HepG2 (cell line): ENCODE data around the gene MIDN. TPM values are rescaled to one million over a fixed set of nuclear protein-coding genes. Genes with fewer than 3 reads are reported as not detected.

Source experiments
- BCL6 ChIP-seq: IDR thresholded peaks from 2 replicates; pipeline ENCODE4 v1.6.1; 2016; ENCODE audit warnings: missing genetic modification reagents, missing compliant biosample characterization
- CBX1 ChIP-seq: IDR thresholded peaks from one replicate; pipeline ENCODE4 v1.6.1; 2016; ENCODE audit warnings: antibody characterized with exemption, low read depth
- DNMT3B ChIP-seq: conservative IDR thresholded peaks from 2 replicates; pipeline ENCODE4 v1.6.1; 2016; ENCODE audit warnings: missing biosample characterization, control low read depth
- DPF2 ChIP-seq: sonication (generic); formaldehyde crosslinking; IDR thresholded peaks from 2 replicates; pipeline ENCODE4 v1.4.0; 2020; ENCODE audit warnings: mild to moderate bottlenecking, low read depth, missing genetic modification reagents, borderline replicate concordance
- ESRRA ChIP-seq: sonication (generic); formaldehyde crosslinking; IDR thresholded peaks from 2 replicates; pipeline ENCODE4 v1.5.1; 2020; ENCODE audit warnings: mild to moderate bottlenecking, low read depth, missing genetic modification reagents
- HMG20B ChIP-seq: conservative IDR thresholded peaks from 2 replicates; pipeline ENCODE4 v1.6.1; 2016; ENCODE audit warnings: missing genetic modification reagents, missing compliant biosample characterization
- KLF12 ChIP-seq: sonication (generic); formaldehyde crosslinking; IDR thresholded peaks from 2 replicates; pipeline ENCODE4 v1.4.0; 2020; ENCODE audit warnings: missing genetic modification reagents, borderline replicate concordance
- ZBTB1 ChIP-seq: sonication (generic); formaldehyde crosslinking; IDR thresholded peaks from 2 replicates; pipeline ENCODE4 v1.4.0; 2020; ENCODE audit warnings: missing genetic modification reagents, borderline replicate concordance
- ZFP82 ChIP-seq: sonication (generic); formaldehyde crosslinking; IDR thresholded peaks from 2 replicates; pipeline ENCODE4 v1.5.1; 2020; ENCODE audit warnings: mild to moderate bottlenecking, missing genetic modification reagents, borderline replicate concordance
- ZMYM2 ChIP-seq: sonication (generic); formaldehyde crosslinking; IDR thresholded peaks from 2 replicates; pipeline ENCODE4 v1.8.0; 2022; ENCODE audit warnings: mild to moderate bottlenecking, missing genetic modification reagents
- ZMYM4 ChIP-seq: sonication (generic); formaldehyde crosslinking; IDR thresholded peaks from 2 replicates; pipeline ENCODE4 v1.8.1; 2023; ENCODE audit warnings: mild to moderate bottlenecking, missing genetic modification reagents
- ZNF234 ChIP-seq: sonication (generic); formaldehyde crosslinking; conservative IDR thresholded peaks from 2 replicates; pipeline ENCODE4 v1.5.1; 2020; ENCODE audit warnings: mild to moderate bottlenecking, missing genetic modification reagents
- ZNF264 ChIP-seq: sonication (generic); formaldehyde crosslinking; IDR thresholded peaks from 2 replicates; pipeline ENCODE4 v1.4.0; 2020; ENCODE audit warnings: missing genetic modification reagents
- ZNF562 ChIP-seq: sonication (generic); formaldehyde crosslinking; IDR thresholded peaks from 2 replicates; pipeline ENCODE4 v1.8.0; 2022; ENCODE audit warnings: missing genetic modification reagents, borderline replicate concordance
- ZNF773 ChIP-seq: sonication (generic); formaldehyde crosslinking; IDR thresholded peaks from 2 replicates; pipeline ENCODE4 v1.4.0; 2020; ENCODE audit warnings: missing genetic modification reagents, borderline replicate concordance
- ZNF883 ChIP-seq: sonication (generic); formaldehyde crosslinking; IDR thresholded peaks from 2 replicates; pipeline ENCODE4 v1.5.1; 2020; ENCODE audit warnings: mild to moderate bottlenecking, missing genetic modification reagents; ENCODE audit errors: not compliant biosample characterization
- ZSCAN30 ChIP-seq: sonication (generic); formaldehyde crosslinking; IDR thresholded peaks from 2 replicates; pipeline ENCODE4 v1.5.0; 2020; ENCODE audit warnings: mild to moderate bottlenecking, missing genetic modification reagents
- polyA plus RNA-seq, 8 experiments: library from polyadenylated mRNA; depleted of rRNA in 3 of 8; stranded (reverse) in 7 of 8; unstranded in 1 of 8; fragments of >200 nt; fragmentation: Illumina TruSeq in 4 of 8; extraction: Trizol in 4 of 8; gene quantifications; 2 replicates each; pipeline versions ENCODE4 v1.2.1 to v1.2.3, GENCODE V29; 2011 to 2016; ENCODE audit warnings: low read depth in 4 of 8, missing spikeins in 1 of 8, mixed read lengths in 1 of 8; ENCODE audit not compliant: insufficient read depth in 1 of 8
- total RNA-seq, 5 experiments: library from RNA; depleted of rRNA; stranded (reverse); fragments of >200 nt; fragmentation: Illumina TruSeq; extraction: Trizol; gene quantifications; 2 replicates each; pipeline ENCODE4 v1.2.3, GENCODE V29; 2016; ENCODE audit warnings: low read depth in 1 of 5
- TF ChIP-seq, protein P1 (sequence below): sonication (generic); formaldehyde crosslinking; conservative IDR thresholded peaks from 2 replicates; pipeline ENCODE4 v1.4.0; 2020; ENCODE audit warnings: missing genetic modification reagents
- TF ChIP-seq, protein P2 (sequence below): sonication (generic); formaldehyde crosslinking; IDR thresholded peaks from 2 replicates; pipeline ENCODE4 v1.5.0; 2020; ENCODE audit warnings: mild to moderate bottlenecking, missing genetic modification reagents, moderate library complexity
- TF ChIP-seq, protein P3 (sequence below): sonication (generic); formaldehyde crosslinking; IDR thresholded peaks from 2 replicates; pipeline ENCODE4 v1.4.0; 2020; ENCODE audit warnings: low read depth, mild to moderate bottlenecking, missing genetic modification reagents
- TF ChIP-seq, protein P4 (sequence below): sonication (generic); formaldehyde crosslinking; IDR thresholded peaks from 2 replicates; pipeline ENCODE4 v1.8.0; 2022; ENCODE audit warnings: missing genetic modification reagents, mild to moderate bottlenecking, moderate library complexity, borderline replicate concordance
- TF ChIP-seq, protein P5 (sequence below): IDR thresholded peaks from 2 replicates; pipeline ENCODE4 v1.6.1; 2012; ENCODE audit warnings: inconsistent platforms

The MIDN gene
- total and polyA plus RNA-seq, 2 of the 13 experiments (the other 11 are each of a cell fraction or from before 2014, with no cell fraction given) = 8.4 to 18.0 TPM

DNA sequence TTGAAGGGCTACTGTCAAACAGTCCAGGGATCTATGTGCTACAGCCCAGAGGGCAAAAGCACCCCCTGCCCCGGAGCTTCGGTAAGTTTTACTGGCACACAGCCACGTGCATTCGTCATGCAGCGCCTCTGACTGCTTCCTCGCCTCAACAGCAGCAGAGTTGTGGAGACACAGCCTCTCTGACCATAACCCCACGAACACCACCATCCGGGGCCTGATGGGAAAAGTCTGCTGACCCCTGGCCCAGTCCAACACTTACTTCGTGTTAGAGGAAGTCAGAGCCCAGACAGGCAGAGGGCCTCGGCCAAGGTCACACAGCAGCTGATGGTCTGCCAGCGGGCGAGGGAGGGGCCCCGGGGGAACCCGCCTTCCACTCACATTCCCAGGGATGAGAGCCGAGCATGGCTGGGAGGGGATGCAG is 15.7 kb upstream of the MIDN start (continued):
- no peak for TF ChIP-seq KLF12 (CRISPR knock-in tag)
- TF ChIP-seq ZBTB1 (CRISPR knock-in tag) = no peak
- TF ChIP-seq CBX1 = no peak
- no peak for TF ChIP-seq ZNF883 (CRISPR knock-in tag)
- TF ChIP-seq BCL6 (CRISPR knock-in tag) = no peak
- TF ChIP-seq, protein P1, sequence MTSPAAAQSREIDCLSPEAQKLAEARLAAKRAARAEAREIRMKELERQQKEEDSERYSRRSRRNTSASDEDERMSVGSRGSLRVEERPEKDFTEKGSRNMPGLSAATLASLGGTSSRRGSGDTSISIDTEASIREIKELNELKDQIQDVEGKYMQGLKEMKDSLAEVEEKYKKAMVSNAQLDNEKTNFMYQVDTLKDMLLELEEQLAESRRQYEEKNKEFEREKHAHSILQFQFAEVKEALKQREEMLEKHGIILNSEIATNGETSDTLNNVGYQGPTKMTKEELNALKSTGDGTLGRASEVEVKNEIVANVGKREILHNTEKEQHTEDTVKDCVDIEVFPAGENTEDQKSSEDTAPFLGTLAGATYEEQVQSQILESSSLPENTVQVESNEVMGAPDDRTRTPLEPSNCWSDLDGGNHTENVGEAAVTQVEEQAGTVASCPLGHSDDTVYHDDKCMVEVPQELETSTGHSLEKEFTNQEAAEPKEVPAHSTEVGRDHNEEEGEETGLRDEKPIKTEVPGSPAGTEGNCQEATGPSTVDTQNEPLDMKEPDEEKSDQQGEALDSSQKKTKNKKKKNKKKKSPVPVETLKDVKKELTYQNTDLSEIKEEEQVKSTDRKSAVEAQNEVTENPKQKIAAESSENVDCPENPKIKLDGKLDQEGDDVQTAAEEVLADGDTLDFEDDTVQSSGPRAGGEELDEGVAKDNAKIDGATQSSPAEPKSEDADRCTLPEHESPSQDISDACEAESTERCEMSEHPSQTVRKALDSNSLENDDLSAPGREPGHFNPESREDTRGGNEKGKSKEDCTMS (CRISPR knock-in tag) = no peak
- no peak for TF ChIP-seq ZMYM2 (CRISPR knock-in tag)
- TF ChIP-seq, protein P2, sequence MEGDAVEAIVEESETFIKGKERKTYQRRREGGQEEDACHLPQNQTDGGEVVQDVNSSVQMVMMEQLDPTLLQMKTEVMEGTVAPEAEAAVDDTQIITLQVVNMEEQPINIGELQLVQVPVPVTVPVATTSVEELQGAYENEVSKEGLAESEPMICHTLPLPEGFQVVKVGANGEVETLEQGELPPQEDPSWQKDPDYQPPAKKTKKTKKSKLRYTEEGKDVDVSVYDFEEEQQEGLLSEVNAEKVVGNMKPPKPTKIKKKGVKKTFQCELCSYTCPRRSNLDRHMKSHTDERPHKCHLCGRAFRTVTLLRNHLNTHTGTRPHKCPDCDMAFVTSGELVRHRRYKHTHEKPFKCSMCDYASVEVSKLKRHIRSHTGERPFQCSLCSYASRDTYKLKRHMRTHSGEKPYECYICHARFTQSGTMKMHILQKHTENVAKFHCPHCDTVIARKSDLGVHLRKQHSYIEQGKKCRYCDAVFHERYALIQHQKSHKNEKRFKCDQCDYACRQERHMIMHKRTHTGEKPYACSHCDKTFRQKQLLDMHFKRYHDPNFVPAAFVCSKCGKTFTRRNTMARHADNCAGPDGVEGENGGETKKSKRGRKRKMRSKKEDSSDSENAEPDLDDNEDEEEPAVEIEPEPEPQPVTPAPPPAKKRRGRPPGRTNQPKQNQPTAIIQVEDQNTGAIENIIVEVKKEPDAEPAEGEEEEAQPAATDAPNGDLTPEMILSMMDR = 0 out of 2 replicates have a peak, but pooled peaks have one; percentile 17
- TF ChIP-seq ZNF264 (CRISPR knock-in tag) = no peak
- TF ChIP-seq, protein P3, sequence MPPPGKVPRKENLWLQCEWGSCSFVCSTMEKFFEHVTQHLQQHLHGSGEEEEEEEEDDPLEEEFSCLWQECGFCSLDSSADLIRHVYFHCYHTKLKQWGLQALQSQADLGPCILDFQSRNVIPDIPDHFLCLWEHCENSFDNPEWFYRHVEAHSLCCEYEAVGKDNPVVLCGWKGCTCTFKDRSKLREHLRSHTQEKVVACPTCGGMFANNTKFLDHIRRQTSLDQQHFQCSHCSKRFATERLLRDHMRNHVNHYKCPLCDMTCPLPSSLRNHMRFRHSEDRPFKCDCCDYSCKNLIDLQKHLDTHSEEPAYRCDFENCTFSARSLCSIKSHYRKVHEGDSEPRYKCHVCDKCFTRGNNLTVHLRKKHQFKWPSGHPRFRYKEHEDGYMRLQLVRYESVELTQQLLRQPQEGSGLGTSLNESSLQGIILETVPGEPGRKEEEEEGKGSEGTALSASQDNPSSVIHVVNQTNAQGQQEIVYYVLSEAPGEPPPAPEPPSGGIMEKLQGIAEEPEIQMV (CRISPR knock-in tag) = no peak
- TF ChIP-seq ZFP82 (CRISPR knock-in tag) = no peak
- no peak; the same call in 1 of the 2 replicates for TF ChIP-seq ESRRA (CRISPR knock-in tag)
- no peak for TF ChIP-seq DPF2 (CRISPR knock-in tag)
- TF ChIP-seq, protein P4, sequence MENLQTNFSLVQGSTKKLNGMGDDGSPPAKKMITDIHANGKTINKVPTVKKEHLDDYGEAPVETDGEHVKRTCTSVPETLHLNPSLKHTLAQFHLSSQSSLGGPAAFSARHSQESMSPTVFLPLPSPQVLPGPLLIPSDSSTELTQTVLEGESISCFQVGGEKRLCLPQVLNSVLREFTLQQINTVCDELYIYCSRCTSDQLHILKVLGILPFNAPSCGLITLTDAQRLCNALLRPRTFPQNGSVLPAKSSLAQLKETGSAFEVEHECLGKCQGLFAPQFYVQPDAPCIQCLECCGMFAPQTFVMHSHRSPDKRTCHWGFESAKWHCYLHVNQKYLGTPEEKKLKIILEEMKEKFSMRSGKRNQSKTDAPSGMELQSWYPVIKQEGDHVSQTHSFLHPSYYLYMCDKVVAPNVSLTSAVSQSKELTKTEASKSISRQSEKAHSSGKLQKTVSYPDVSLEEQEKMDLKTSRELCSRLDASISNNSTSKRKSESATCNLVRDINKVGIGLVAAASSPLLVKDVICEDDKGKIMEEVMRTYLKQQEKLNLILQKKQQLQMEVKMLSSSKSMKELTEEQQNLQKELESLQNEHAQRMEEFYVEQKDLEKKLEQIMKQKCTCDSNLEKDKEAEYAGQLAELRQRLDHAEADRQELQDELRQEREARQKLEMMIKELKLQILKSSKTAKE (CRISPR knock-in tag) = peak; percentile 76
- TF ChIP-seq ZNF562 = no peak
- no peak for TF ChIP-seq HMG20B
- TF ChIP-seq ZMYM4 (CRISPR knock-in tag) = no peak
- no peak for TF ChIP-seq ZSCAN30 (CRISPR knock-in tag)
- no peak for TF ChIP-seq ZNF773 (CRISPR knock-in tag)
- TF ChIP-seq, protein P5, sequence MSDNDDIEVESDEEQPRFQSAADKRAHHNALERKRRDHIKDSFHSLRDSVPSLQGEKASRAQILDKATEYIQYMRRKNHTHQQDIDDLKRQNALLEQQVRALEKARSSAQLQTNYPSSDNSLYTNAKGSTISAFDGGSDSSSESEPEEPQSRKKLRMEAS = 0 out of 2 replicates have a peak, but pooled peaks have one; percentile 32
- TF ChIP-seq DNMT3B (CRISPR knock-in tag) = no peak
- no peak for TF ChIP-seq ZNF234 (CRISPR knock-in tag)
